H1 (cell line): Measurements from ENCODE around the gene HNRNPM. TPM values are rescaled to one million over a fixed set of nuclear protein-coding genes. Genes with fewer than 3 reads are reported as not detected.

Experiments used
- CTCF ChIA-PET: fragments of 300-600 bp; sonication (Branson Sonifier 250); formaldehyde crosslinking; loops from one replicate; lab custom pipeline; 2021; ENCODE audit not compliant: partially characterized antibody; lab: Charles Lee
- POLR2A ChIA-PET: fragments of 300-600 bp; sonication (Branson Sonifier 250); formaldehyde crosslinking; loops from one replicate; lab custom pipeline; 2021; ENCODE audit warnings: inconsistent platforms; ENCODE audit not compliant: partially characterized antibody; lab: Charles Lee
- DNase-seq, 2 experiments: peaks; one replicate each; pipeline versions ENCODE4 v3.0.0 to v3.0.0-alpha.2; 2010 to 2022; ENCODE audit warnings: low spot score in 2 of 2, low read depth in 1 of 2, mixed read lengths in 1 of 2
- FAIRE-seq: peaks from 2 replicates; lab custom pipeline; 2011; peaks lifted over from hg19 to GRCh38; lab: Jason Lieb, UNC
- H2AFZ ChIP-seq: 2 replicates; pipeline ENCODE4 v1.8.1; 2012; ENCODE audit warnings: low read length, inconsistent platforms
- H2AK5ac ChIP-seq: 2 replicates; pipeline ENCODE4 v1.6.1; 2013; ENCODE audit warnings: low read depth, low read length
- H2BK120ac ChIP-seq: replicated peaks from 2 replicates; pipeline ENCODE3; 2013; ENCODE audit warnings: low read depth, low read length, inconsistent platforms
- H2BK12ac ChIP-seq: 2 replicates; pipeline ENCODE4 v1.6.1; 2013; ENCODE audit warnings: low read depth, low read length
- H2BK15ac ChIP-seq: 2 replicates; pipeline ENCODE4 v1.6.1; 2013; ENCODE audit warnings: low read length
- H2BK20ac ChIP-seq: 2 replicates; pipeline ENCODE4 v1.6.1; 2013; ENCODE audit warnings: low read length
- H2BK5ac ChIP-seq: 2 replicates; pipeline ENCODE4 v1.6.1; 2013; ENCODE audit warnings: low read depth, low read length
- H3K14ac ChIP-seq: 2 replicates; pipeline ENCODE4 v1.6.1; 2013; ENCODE audit warnings: inconsistent platforms; ENCODE audit not compliant: insufficient read length
- H3K18ac ChIP-seq: 2 replicates; pipeline ENCODE4 v1.6.1; 2013; ENCODE audit warnings: low read length; ENCODE audit errors: extremely low read depth
- H3K23ac ChIP-seq: 2 replicates; pipeline ENCODE4 v1.6.1; 2013; ENCODE audit warnings: inconsistent platforms; ENCODE audit not compliant: insufficient read length
- H3K23me2 ChIP-seq: 2 replicates; pipeline ENCODE4 v1.6.1; 2013; ENCODE audit warnings: low read depth, low read length
- H3K27ac ChIP-seq: 2 replicates; pipeline ENCODE4 v1.6.1; 2011; ENCODE audit warnings: low read depth, low read length, inconsistent platforms
- H3K27me3 ChIP-seq, 4 experiments: replicated peaks in 1 of 4; 1 replicate in 1 of 4; 2 replicates in 3 of 4; pipeline versions ENCODE4 v1.6.1 to v1.8.1; 2011 to 2013; ENCODE audit warnings: low read length in 3 of 4, mild to moderate bottlenecking in 3 of 4, inconsistent platforms in 2 of 4, mixed read lengths in 2 of 4, moderate library complexity in 1 of 4; ENCODE audit not compliant: control insufficient read depth in 3 of 4, insufficient read depth in 3 of 4; ENCODE audit errors: extremely low read depth in 1 of 4
- H3K36me3 ChIP-seq, 4 experiments: 2 replicates each; pipeline versions ENCODE4 v1.6.1 to v1.8.1; 2011 to 2013; ENCODE audit warnings: mild to moderate bottlenecking in 4 of 4, low read length in 3 of 4, moderate library complexity in 2 of 4, control low read depth in 1 of 4, inconsistent platforms in 1 of 4; ENCODE audit not compliant: insufficient read depth in 4 of 4, control insufficient read depth in 2 of 4
- H3K4ac ChIP-seq: replicated peaks from 2 replicates; pipeline ENCODE3; 2013; ENCODE audit warnings: low read length, low read depth, mixed read lengths, inconsistent platforms; ENCODE audit not compliant: insufficient read length
- H3K4me1 ChIP-seq, 4 experiments: replicated peaks in 1 of 4; 1 replicate in 1 of 4; 2 replicates in 3 of 4; pipeline versions ENCODE4 v1.6.1 to v1.8.1; 2011 to 2013; ENCODE audit warnings: low read length in 3 of 4, inconsistent platforms in 2 of 4, mixed read lengths in 1 of 4; ENCODE audit not compliant: insufficient read depth in 4 of 4, control insufficient read depth in 3 of 4
- H3K4me2 ChIP-seq, 2 experiments: 2 replicates each; pipeline versions ENCODE4 v1.6.1 to v1.8.1; 2011 to 2013; ENCODE audit warnings: low read depth in 2 of 2, low read length in 2 of 2, control low read depth in 1 of 2, inconsistent platforms in 1 of 2, mild to moderate bottlenecking in 1 of 2; ENCODE audit not compliant: insufficient read depth in 1 of 2
- H3K4me3 ChIP-seq, 4 experiments: fragments of 200-600, 300-600 bp in 1 of 4; sonication (generic), shearing (Covaris generic), sonication (Bioruptor Twin) in 1 of 4; 2 replicates each; pipeline versions ENCODE4 v1.5.1 to v1.8.1; 2011 to 2016; ENCODE audit warnings: low read length in 4 of 4, low read depth in 3 of 4, control low read depth in 2 of 4, inconsistent platforms in 2 of 4, mild to moderate bottlenecking in 2 of 4, mixed read lengths in 1 of 4, moderate library complexity in 1 of 4; ENCODE audit not compliant: insufficient read depth in 2 of 4; ENCODE audit errors: extremely low read depth in 1 of 4
- H3K56ac ChIP-seq: replicated peaks from 2 replicates; pipeline ENCODE3; 2013; ENCODE audit warnings: low read depth, mild to moderate bottlenecking, mixed read lengths, low read length, inconsistent platforms; ENCODE audit not compliant: insufficient read length
- H3K79me1 ChIP-seq: 2 replicates; pipeline ENCODE4 v1.6.1; 2013; ENCODE audit warnings: low read depth, low read length, control low read depth
- H3K79me2 ChIP-seq, 2 experiments: 2 replicates each; pipeline versions ENCODE4 v1.6.1 to v1.8.1; 2012 to 2013; ENCODE audit warnings: low read length in 2 of 2, mild to moderate bottlenecking in 2 of 2, inconsistent platforms in 1 of 2; ENCODE audit not compliant: insufficient read depth in 2 of 2, control insufficient read depth in 1 of 2
- H3K9ac ChIP-seq, 4 experiments: replicated peaks in 1 of 4; 1 replicate in 1 of 4; 2 replicates in 3 of 4; pipeline versions ENCODE4 v1.6.1 to v1.8.1; 2011 to 2013; ENCODE audit warnings: low read depth in 3 of 4, low read length in 3 of 4, control low read depth in 2 of 4, mild to moderate bottlenecking in 2 of 4, moderate library complexity in 2 of 4, inconsistent platforms in 1 of 4; ENCODE audit errors: extremely low read depth in 1 of 4
- H3K9me3 ChIP-seq, 2 experiments: 2 replicates each; pipeline versions ENCODE4 v1.6.1 to v1.8.1; 2012 to 2013; ENCODE audit warnings: mild to moderate bottlenecking in 2 of 2, moderate library complexity in 2 of 2, control low read depth in 1 of 2, inconsistent platforms in 1 of 2, low read depth in 1 of 2, low read length in 1 of 2, mixed read lengths in 1 of 2; ENCODE audit not compliant: insufficient read depth in 2 of 2
- H4K20me1 ChIP-seq, 2 experiments: replicated peaks in 1 of 2; 2 replicates each; pipeline versions ENCODE3 to v1.8.1; 2011 to 2013; ENCODE audit warnings: inconsistent platforms in 2 of 2, low read length in 2 of 2, mild to moderate bottlenecking in 1 of 2; ENCODE audit not compliant: insufficient read depth in 2 of 2, control insufficient read depth in 1 of 2
- H4K5ac ChIP-seq: 2 replicates; pipeline ENCODE4 v1.6.1; 2013; ENCODE audit warnings: low read length, low read depth, mixed read lengths, inconsistent platforms; ENCODE audit not compliant: insufficient read length
- H4K8ac ChIP-seq: 2 replicates; pipeline ENCODE4 v1.8.0; 2013; ENCODE audit warnings: mild to moderate bottlenecking, moderate library complexity, low read length, inconsistent platforms; ENCODE audit not compliant: insufficient read depth; ENCODE audit errors: extremely low read depth
- H4K91ac ChIP-seq: replicated peaks from 2 replicates; pipeline ENCODE3; 2013; ENCODE audit warnings: low read length, mixed read lengths, inconsistent platforms; ENCODE audit not compliant: insufficient read length
- BCL11A ChIP-seq, 2 experiments: IDR thresholded peaks; one replicate each; pipeline ENCODE4 v1.6.1; 2011; ENCODE audit warnings: low read depth in 2 of 2, low read length in 2 of 2, mild to moderate bottlenecking in 2 of 2
- CBX8 ChIP-seq: fragments of 300-800, 300-1000 bp; sonication (generic); IDR thresholded peaks from 2 replicates; pipeline ENCODE4 v1.7.1; 2016; ENCODE audit warnings: low read depth, low read length, borderline replicate concordance
- EGR1 ChIP-seq: IDR thresholded peaks from 2 replicates; pipeline ENCODE4 v1.6.1; 2011; ENCODE audit warnings: low read depth, low read length, borderline replicate concordance
- POLR2AphosphoS5 ChIP-seq: IDR thresholded peaks from 2 replicates; pipeline ENCODE4 v1.6.1; 2011; ENCODE audit warnings: low read depth, low read length
- RNF2 ChIP-seq: fragments of 200-900, 300-1000 bp; sonication (generic); IDR thresholded peaks from 2 replicates; pipeline ENCODE4 v1.7.1; 2016; ENCODE audit warnings: borderline replicate concordance, low read depth, mild to moderate bottlenecking, antibody characterized with exemption, low read length; ENCODE audit not compliant: poor library complexity, severe bottlenecking; ENCODE audit errors: missing control alignments
- SAP30 ChIP-seq: fragments of 300-600 bp; sonication (generic); IDR thresholded peaks from 2 replicates; pipeline ENCODE4 v1.7.1; 2012; ENCODE audit warnings: low read length, moderate library complexity, mild to moderate bottlenecking, inconsistent platforms; ENCODE audit not compliant: insufficient read depth, insufficient replicate concordance
- SRF ChIP-seq: IDR thresholded peaks from 2 replicates; pipeline ENCODE4 v1.6.1; 2011; ENCODE audit warnings: mild to moderate bottlenecking, low read depth, low read length, moderate library complexity
- TEAD4 ChIP-seq: IDR thresholded peaks from 2 replicates; pipeline ENCODE4 v1.6.1; 2012; ENCODE audit warnings: low read depth, low read length, inconsistent platforms, mixed read lengths
- WGBS, 2 experiments: shearing (Covaris generic) in 1 of 2; methylation state at CpG; one replicate each; pipeline versions ENCODE4 v1.1.6 to v1.1.7; 2013 to 2015; ENCODE audit warnings: low lambda C conversion rate in 2 of 2, mixed read lengths in 2 of 2, inconsistent platforms in 1 of 2, low coverage in 1 of 2, missing lambda C conversion rate in 1 of 2; ENCODE audit not compliant: insufficient replicate concordance in 2 of 2, insufficient coverage in 1 of 2, insufficient read length in 1 of 2; ENCODE audit errors: extremely low coverage in 1 of 2, missing lambda C conversion rate in 1 of 2; 5-methylcytosine and 5-hydroxymethylcytosine counted together
- polyA plus RNA-seq, 7 experiments: library from polyadenylated mRNA; depleted of rRNA in 3 of 7; stranded (reverse) in 5 of 7; unstranded in 2 of 7; fragments of >200 nt in 5 of 7; fragments of 200-250 nt in 2 of 7; gene quantifications; 1 replicate in 5 of 7; 2 replicates in 1 of 7; 4 replicates in 1 of 7; pipeline versions ENCODE4 v1.2.1 to v1.2.3, GENCODE V29; 2011 to 2013; ENCODE audit warnings: missing spikeins in 2 of 7, mixed read lengths in 2 of 7
- total RNA-seq: library from RNA; stranded (reverse); fragmentation: NEBNext Ultra II Directional; extraction: Animal tissue kit (Norgen Biotek cat#: 25700); gene quantifications from 2 replicates; pipeline ENCODE4 v1.2.1, GENCODE V29; 2021
- TF ChIP-seq, protein P1 (sequence below): IDR thresholded peaks from 2 replicates; pipeline ENCODE4 v1.6.1; 2012; ENCODE audit warnings: low read length, inconsistent platforms

The HNRNPM gene
- total and polyA plus RNA-seq, 2 of the 8 experiments (the other 6 are each of a cell fraction or from before 2014, with no cell fraction given): 375 to 474 TPM

DNA sequence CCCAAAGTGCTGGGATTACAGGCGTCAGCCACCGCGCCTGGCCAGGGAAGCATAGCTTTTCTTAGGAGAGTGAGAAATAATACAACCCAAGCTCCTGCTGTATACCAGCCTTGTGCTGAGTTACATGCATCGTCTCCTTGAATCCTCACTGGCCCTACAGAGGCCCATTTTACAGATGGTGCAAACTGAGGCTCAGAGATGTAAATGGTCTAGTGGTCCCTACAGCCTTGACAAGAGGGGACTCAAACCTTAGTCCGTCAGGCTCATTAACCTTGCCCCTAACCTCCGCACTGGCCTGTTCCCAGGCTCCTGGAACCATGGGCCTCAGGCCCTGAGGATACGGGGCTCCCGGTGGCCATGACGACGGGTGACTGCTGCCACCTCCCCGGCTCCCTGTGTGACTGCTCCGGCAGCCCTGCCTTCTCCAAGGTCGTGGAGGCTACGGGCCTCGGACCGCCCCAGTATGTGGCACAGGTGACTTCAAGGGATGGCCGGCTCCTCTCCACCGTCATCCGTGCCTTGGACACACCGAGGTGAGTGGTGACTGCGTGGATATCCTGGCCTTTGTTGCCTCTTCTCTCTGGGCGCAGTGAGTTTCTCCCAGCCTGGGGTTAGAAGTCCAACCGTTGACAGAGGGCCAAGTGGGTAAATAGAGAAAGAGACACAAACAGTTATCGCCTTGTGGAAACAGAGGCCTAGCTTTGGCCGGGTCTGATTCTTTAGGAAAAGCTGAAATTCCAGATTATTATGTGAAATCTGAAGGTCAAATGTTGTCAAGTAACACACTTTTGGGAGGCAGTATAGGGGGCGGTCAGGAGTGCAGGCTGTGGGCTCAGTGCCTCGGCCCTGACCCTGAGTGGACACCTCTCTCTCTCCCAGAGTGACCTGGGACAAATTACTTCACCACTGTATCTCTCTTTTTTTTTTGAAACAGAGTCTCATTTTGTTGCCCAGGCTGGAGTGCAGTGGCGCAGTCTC is 23.0 kb upstream of the HNRNPM start:
- H2BK15ac ChIP-seq: no peak overlapping the region
- H2BK5ac ChIP-seq: no peak overlapping the region
- no peak overlapping the region for H4K8ac ChIP-seq
- H3K14ac ChIP-seq: no peak overlapping the region
- H3K79me2 ChIP-seq: no peaks in the 10 kb centered on the region
- H3K4me2 ChIP-seq: no peak overlapping the region
- H3K4ac ChIP-seq: no peak overlapping the region
- H3K23ac ChIP-seq: no peak overlapping the region
- H2BK12ac ChIP-seq: no peak overlapping the region
- no peaks in the 10 kb centered on the region for H3K23me2 ChIP-seq
- FAIRE-seq (no peak), DNase-seq (no peak)
- no peaks in the 10 kb centered on the region for H3K36me3 ChIP-seq
- H4K5ac ChIP-seq: no peak overlapping the region
- no peaks in the 10 kb centered on the region for H3K79me1 ChIP-seq
- no peak overlapping the region for H3K18ac ChIP-seq
- ChIA-PET POLR2A (interaction anchor here (1.0 to 1.5 kb wide), 3 partner anchors 15 to 114 kb away, joined by 3 to 5 read pairs (median 4); no protein-coding TSS in a partner anchor), CTCF (interaction anchor here (0.6 to 1.6 kb wide), 8 partner anchors 10 to 169 kb away, joined by 3 to 6 read pairs (median 3); no protein-coding TSS in a partner anchor)
- no peaks in the 10 kb centered on the region for H3K27me3 ChIP-seq
- H3K27ac ChIP-seq: no peak overlapping the region
- H4K91ac ChIP-seq: no peak overlapping the region
- WGBS, 2 experiments: 95% methylated on average over 28 of the region's 28 CpGs; no CpG with 5 or more reads in 1 of the 2 experiments
- no peak overlapping the region for H2BK120ac ChIP-seq
- no peak overlapping the region for H2AK5ac ChIP-seq
- H3K4me3 ChIP-seq: no peak overlapping the region
- no peaks in the 10 kb centered on the region for H4K20me1 ChIP-seq
- no peaks in the 10 kb centered on the region for H3K9me3 ChIP-seq
- H2AFZ ChIP-seq: no peak overlapping the region
- H3K4me1 ChIP-seq: peaks cover 0 to 2% (median 0%) of the 10 kb centered on the region in 4 experiments; a peak in 1 of 7 replicates
- no peak overlapping the region for H3K9ac ChIP-seq
- no peak overlapping the region for H3K56ac ChIP-seq
- H2BK20ac ChIP-seq: no peak overlapping the region
- no peak for TF ChIP-seq EGR1
- TF ChIP-seq BCL11A (IDR thresholded peaks at IDR 0.05; ENCODE audit: low read depth in 2 of 2, low read length in 2 of 2): no peak
- TF ChIP-seq CBX8: no peak
- TF ChIP-seq SAP30: no peak
- TF ChIP-seq RNF2: no peak
- TF ChIP-seq, protein P1, sequence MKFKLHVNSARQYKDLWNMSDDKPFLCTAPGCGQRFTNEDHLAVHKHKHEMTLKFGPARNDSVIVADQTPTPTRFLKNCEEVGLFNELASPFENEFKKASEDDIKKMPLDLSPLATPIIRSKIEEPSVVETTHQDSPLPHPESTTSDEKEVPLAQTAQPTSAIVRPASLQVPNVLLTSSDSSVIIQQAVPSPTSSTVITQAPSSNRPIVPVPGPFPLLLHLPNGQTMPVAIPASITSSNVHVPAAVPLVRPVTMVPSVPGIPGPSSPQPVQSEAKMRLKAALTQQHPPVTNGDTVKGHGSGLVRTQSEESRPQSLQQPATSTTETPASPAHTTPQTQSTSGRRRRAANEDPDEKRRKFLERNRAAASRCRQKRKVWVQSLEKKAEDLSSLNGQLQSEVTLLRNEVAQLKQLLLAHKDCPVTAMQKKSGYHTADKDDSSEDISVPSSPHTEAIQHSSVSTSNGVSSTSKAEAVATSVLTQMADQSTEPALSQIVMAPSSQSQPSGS: no peak
- TF ChIP-seq SRF: no peak
- no peak for TF ChIP-seq TEAD4
- no peak for TF ChIP-seq POLR2AphosphoS5
